Tracheal epithelial cell (primary cell): Measurements from ENCODE around the gene ACOT13. TPM values are rescaled to one million over a fixed set of nuclear protein-coding genes. Genes with fewer than 3 reads are reported as not detected.

Experiments
- total RNA-seq: library from RNA; depleted of rRNA; stranded (reverse); fragments of >200 nt; gene quantifications from 2 replicates; pipeline ENCODE4 v1.2.1, GENCODE V29; 2014

The ACOT13 gene
- total RNA-seq = 7.7 and 11.3 TPM in 2 replicates

DNA sequence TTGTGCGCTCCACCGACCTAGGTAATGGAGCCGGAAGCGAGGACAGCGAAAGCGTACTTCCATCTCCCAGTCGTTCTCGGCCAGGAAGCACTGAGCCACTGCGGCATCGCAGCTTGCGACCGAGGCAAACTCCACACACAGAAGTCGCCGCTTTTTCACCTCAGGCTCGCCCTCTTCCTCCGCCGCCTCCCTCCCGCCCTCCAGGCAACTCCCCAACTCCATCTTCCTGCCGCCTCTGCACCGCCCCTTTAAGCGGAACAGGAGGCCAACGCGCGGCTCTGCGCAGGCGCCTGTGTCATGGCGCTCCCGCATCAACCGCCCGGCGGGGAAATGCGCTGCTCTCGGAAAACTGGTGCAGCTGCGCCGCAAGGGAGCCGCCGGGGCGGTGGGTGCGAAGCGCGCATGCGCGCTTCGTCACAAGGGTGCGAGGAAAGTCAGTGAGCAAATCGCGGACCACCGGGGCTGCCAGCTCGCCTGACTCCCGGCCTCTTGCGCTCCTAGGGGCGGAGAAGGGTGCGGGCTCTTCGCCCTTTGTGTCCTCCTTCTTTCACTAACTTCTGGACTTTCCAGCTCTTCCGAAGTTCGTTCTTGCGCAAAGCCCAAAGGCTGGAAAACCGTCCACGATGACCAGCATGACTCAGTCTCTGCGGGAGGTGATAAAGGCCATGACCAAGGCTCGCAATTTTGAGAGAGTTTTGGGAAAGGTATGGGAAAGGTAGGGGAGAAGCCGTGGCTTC lies at the start of gene ACOT13, which contains the start of gene TDP2:
TSS of gene ACOT13 (plus strand) at position 437 of the 737 bp plus-strand sequence. CDS start at position 624, 187 bp downstream.
TSS of gene TDP2 (minus strand) at position 259 of the 737 bp plus-strand sequence. CDS start at position 222, 37 bp downstream.

DNA sequence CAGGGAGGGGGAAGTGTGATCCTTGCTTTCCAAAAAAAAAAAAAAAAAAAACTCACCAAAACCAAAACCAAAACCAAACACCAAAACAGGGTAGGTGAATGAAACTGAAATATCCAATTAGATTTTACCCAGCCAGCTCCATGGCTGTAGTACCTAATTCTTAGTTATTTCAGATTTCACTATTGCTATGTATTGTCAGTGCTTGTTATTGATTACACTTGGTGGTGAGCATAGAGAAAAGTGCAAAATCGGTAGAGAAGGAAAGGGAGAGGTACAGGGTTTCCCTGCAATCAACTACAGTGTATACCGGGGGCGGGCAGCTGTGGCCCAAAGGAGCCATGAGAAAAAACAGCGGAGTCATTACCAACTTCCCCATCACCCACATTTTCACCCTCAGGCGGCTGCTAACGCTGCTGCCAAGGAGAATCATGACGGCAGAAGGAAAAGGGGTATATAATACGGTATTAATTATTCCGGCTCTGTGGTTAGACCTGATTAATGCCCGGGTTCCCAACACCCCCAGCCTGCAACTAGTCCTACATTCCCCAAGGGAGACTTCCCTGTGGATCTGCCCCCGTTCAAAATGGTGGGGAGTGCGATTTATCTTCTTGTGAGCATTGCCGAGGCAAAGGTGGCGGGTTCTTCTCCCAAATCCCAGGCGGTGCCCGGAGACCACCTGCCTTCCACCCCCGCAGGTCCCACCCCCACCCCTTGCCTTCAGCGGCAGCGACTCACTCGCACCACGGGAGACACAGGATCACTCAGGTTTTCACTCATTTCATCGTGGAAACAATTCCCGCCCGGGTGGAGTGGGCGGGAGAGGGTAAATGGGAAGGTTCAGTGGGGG lies 52.5 kb downstream of the ACOT13 start, which contains the start of gene C6orf62:
TSS of gene C6orf62 (minus strand) at position 30 of the 847 bp plus-strand sequence. CDS start 486 bp downstream, outside the sequence.

Other genes with a start within 250 kb of the ACOT13 start
- 0.21 TPM in 1 of 2 replicates, not detected in the other for gene GPLD1, start 177.5 kb upstream of the ACOT13 start, total RNA-seq
- 2.3 and 2.4 TPM in 2 replicates for gene ALDH5A1, start 172.1 kb upstream of the ACOT13 start, total RNA-seq
- under 0.01 and 0.21 TPM in 2 replicates for gene KIAA0319, start 20.9 kb upstream of the ACOT13 start, total RNA-seq
- 16.4 and 18.1 TPM in 2 replicates for gene TDP2, start 178 bp upstream of the ACOT13 start, total RNA-seq
- gene C6orf62, start 52.1 kb downstream of the ACOT13 start, total RNA-seq = 90.4 and 146 TPM in 2 replicates
- gene GMNN, start 107.9 kb downstream of the ACOT13 start, total RNA-seq = 8.7 and 12.1 TPM in 2 replicates
- gene ARMH2, start 131.8 kb downstream of the ACOT13 start, total RNA-seq = not detected in 2 replicates